Left renal pelvis (tissue), 4 donors: ENCODE measurements around the gene PIK3C2G. TPM values are rescaled to one million over a fixed set of nuclear protein-coding genes. Genes with fewer than 3 reads are reported as not detected.

Experiments
- DNase-seq, 4 donors: peaks; one replicate each; pipeline ENCODE4 v3.0.0-alpha.2; 2013; ENCODE audit warnings: low read depth in 4 of 4, low spot score in 3 of 4
- polyA plus RNA-seq, 4 donors: library from polyadenylated mRNA; unstranded; fragments of 120-200 nt; gene quantifications; one replicate each; pipeline ENCODE4 v1.2.1, GENCODE V29; 2013; ENCODE audit not compliant: insufficient read length in 4 of 4

Gene PIK3C2G
- polyA plus RNA-seq, 4 donors = 0.18 to 4.9 (median 4.0) TPM

- no peak for DNase-seq
These were observed 79.5 kb downstream of the PIK3C2G start for GRCh38 chr12:18340786-18341185.

DNA sequence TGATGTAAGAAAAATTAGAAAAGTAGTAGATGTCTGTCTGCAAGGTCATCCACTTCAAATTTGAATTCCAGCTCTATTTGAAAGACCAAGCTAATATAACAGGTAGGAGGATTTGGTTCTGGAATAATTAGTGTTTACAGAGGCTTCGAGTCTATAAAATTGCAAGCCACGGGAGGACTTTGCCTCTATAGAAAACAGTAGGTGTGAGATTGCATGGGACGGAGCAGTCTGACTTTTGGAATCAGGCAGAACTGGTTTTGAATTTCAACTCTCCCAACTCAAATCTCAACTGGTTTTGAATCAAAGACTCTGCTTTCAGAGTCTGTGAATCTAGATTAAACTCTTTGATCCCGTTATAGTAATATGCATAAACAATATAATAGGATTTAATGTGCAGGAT, 82.4 kb downstream of the PIK3C2G start:
- no peak for DNase-seq

DNA sequence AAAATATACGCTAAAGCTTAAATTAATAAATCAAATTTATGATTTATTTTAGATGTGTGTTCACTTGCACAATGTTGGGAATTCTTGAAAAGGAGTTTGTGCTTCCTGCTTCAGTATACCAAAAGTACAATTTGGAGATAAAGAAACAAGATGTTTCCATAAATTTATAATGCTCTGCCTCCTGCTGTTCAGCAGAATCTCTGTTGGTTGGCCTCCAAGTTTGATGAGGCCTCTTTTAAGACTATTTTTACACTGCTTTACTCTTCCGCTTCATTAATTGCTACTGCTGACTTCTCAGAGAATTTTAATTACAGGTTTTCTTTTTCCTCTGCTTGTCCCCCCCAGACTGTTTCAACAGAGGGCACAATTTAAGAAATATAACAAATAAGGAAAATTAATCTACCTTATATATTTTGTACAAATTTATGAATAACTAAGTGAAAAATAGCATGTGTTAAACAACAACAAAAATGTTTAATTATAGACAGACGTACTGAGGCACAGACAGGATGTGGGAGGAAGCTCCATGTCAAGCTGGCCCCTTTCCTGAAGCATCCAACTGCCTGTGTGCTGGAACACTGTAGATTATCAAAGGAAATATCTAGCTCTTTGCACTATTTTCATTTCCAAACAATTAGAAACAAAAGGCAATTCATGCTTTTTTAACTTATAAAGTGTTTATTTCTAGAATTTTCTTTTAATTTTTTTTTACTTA, 83.9 kb downstream of the PIK3C2G start:
- no peak for DNase-seq

DNA sequence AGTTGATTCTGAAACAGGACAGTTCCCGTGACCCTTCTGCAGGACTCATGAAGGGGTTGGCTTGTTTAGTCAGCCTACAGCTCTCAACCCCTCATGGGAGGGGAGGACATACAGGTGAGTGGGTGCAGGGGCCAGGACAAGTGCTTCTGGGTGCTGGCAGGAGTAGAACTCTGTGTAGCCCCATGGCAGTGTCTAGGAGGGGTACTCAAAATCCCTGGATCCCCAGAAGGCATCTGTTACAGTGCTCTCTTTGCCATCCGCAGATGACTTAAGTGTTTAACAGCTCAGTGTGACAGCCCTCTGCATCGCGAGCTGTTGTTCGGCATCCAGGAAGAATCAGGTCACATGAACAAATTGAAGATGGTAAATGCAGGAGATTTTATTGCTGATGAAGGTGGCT, 91.0 kb downstream of the PIK3C2G start:
- DNase-seq = no peak

- DNase-seq = no peak
These were observed 94.1 kb downstream of the PIK3C2G start for GRCh38 chr12:18355429-18355828.

DNA sequence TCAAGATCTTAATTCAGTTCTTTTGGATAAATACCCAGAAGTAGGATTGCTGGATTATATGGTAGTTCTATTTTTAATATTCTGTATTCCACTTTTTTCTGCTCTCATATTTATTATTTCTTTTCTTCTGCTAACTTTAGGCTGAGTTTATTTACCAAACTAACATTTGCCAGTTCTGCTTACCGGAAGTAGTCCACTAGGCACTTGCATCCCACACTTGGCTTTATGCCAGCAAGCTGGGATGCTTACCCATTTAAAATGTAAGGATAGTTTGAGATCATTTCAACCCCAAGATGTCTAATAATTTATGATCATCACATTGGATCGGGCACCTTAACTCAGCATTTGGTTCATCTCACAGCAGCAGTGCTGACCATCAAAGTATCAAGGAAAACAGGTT, 96.8 kb downstream of the PIK3C2G start:
- DNase-seq = no peak

DNA sequence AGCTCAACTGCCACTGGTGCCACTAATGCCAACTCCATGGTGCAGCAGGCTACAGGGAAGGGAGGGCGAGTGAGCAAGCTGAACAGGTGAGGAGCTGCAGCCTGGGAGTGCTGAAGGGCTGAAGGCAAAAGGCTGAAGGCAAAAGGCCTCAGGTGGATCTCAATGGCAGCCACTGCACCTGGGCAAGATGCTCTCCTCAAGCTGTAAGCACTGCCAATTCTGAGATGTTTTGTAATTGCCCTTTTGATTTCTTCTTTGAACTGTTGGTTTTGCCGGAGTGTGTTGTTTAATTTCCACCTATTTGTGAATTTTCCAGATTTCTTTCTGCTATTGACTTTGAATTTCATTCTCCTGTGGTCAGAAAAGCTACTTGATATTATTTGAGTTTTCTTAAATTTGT, 97.6 kb downstream of the PIK3C2G start:
- no peak for DNase-seq

- no peak for DNase-seq
These were observed 100.1 kb downstream of the PIK3C2G start for GRCh38 chr12:18361433-18361832.

DNA sequence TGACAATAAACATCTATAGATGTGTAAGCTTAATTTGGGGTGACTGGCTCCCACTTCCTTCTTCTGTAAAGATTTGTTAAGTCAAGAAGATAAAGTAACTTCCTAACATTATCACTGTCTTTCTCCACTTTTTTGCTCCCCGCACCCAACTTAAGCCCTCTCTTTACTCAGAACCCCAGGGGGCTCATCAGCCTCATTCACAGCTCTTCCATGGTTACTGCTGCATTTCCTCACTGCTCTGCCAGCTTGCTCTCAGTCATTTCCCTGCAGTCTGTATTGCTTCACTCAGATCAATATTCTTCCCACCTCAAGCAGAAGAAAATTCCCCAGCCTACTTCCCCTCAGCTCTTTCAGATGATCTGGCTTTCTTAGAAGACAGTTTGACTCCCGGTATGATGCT, 102.0 kb downstream of the PIK3C2G start:
- DNase-seq = no peak

GRCh38 chr12:18368594-18368993, 107.3 kb downstream of the PIK3C2G start:
- no peak for DNase-seq

- DNase-seq = no peak
These were observed 111.9 kb downstream of the PIK3C2G start for GRCh38 chr12:18373181-18373580.

- DNase-seq = no peak
These were observed 113.8 kb downstream of the PIK3C2G start for GRCh38 chr12:18375131-18375530.

- DNase-seq = no peak
These were observed 114.3 kb downstream of the PIK3C2G start for GRCh38 chr12:18375583-18375982.

DNA sequence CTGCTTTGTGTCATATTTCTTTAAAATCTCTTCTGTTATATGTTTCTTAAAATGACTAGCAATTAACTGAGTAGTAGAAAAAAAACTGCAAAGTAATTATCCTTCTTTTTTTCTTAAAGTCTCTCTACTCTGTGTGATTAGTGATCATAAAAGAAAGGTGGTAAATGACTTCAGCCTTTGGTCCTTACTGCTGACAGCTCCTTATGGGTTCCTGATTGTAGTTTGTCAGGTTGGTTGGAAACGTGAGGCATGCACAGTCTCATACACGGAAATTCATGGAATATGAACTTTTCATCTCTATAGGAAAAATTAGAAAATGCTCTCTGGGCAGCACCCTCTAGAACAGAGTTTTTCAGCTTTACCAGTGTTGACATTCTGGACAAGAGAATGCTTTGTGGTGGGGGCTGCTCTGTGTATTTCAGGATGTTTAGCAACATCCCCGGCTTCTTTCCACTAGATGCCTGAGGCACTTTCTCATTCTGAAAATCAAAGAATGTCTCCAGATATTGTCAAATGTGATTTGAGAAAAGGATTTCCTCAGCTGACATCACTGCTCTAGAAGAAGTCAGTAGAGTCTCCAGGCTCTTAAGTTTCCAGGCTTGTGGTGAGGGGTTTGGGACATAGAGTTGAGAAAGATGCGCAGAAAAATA, 121.0 kb downstream of the PIK3C2G start:
- no peak for DNase-seq

DNA sequence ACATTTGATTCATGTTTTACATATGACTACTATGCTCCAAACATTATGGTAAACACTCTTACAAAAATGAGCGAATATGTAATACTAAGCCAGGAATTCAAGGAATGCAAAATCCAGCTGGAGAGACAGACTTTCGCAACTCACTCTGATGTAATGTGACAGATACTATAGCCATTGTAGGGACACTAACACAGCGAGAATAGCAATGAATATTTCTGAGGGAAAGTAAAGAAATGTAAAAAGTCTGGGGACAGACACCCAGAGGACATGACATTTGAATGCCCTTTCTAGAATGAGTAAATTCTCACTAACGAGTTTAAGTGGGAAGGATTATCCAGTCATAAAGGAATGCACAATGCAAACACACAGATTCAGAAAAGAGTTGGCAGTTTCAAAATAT, 121.9 kb downstream of the PIK3C2G start:
- DNase-seq = peak in 2 of 4 donors; percentile 35 to 44

DNA sequence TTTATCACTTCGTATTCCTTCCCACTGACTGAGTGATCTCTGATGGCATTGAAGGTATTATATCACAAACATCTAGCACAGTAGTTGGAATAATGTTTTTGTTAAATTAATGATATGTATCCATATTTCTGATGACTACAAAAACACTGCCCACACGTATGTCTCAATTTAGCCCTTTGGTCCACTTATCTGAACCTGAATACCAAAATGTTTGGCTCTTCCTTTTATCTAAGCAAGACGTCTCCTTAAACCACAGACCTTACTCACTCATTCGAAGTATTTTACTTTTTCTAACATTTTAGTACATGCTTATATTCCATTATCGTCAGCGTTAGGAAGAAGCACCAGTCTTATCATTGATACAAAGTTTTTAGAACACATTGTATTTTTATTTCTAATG, 126.4 kb downstream of the PIK3C2G start:
- no peak for DNase-seq

GRCh38 chr12:18389820-18390219, 128.5 kb downstream of the PIK3C2G start:
- no peak for DNase-seq

DNA sequence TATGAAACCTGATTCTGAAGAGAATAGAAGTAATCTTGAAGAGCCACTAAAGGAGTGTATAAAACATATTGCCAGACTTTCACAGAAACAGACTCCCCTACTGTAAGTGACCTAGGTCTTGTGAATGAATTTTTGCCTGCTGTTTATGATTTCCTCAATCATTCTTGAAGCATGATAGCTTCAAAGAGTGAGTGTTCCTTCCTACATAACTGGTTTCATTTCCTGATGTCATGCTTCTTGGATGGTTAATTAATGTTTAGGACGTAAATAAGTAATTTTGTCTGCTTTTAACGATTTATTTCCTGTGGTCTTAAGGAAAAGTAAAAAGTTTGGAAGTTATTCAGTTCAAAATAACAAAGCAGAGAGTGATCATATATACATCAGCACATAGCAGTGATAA, 129.8 kb downstream of the PIK3C2G start:
- DNase-seq = peak in 1 of 4 donors; percentile 9

GRCh38 chr12:18394742-18395141, 133.4 kb downstream of the PIK3C2G start:
- no peak for DNase-seq

DNA sequence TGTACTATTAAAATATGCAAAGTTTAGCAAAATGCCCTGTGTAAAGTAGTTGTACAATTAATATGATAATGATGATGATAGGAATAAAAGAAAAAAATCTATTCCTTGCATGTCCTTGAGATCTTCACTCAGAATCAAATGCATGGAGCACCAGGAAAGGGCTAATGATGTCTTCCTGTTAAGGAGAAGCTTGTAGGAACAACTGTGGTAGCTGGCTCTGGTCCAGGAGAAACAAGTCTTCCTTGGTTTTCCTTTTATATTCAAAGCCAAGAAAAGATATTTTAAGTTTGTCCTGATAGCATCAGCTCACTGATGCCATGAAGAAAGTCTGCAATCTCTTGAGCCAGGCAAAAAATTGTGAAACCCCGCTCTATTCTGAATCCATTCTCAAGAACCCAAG, 138.9 kb downstream of the PIK3C2G start:
- no peak for DNase-seq

GRCh38 chr12:18402872-18403611, 141.7 kb downstream of the PIK3C2G start:
- no peak for DNase-seq

GRCh38 chr12:18411453-18411852, 150.1 kb downstream of the PIK3C2G start:
- no peak for DNase-seq
